GM12864 (cell line): ENCODE measurements around the gene CATSPERB.
"Not testable (repeated sequence)": the region's sequence is repeated elsewhere in the genome, so short reads cannot be mapped to it uniquely, and the experiment has no call there.

Source experiments
- DNase-seq: peaks from one replicate; pipeline ENCODE4 v3.0.0-alpha.2; 2011; ENCODE audit warnings: low read depth
- H3K4me3 ChIP-seq: 2 replicates; pipeline ENCODE4 v1.5.1; 2011; ENCODE audit warnings: mild to moderate bottlenecking, low read depth, low read length, control low read depth
- TF ChIP-seq, protein P1 (sequence below): IDR thresholded peaks from 2 replicates; pipeline ENCODE4 v1.5.1; 2011; ENCODE audit warnings: low read depth, mild to moderate bottlenecking, moderate library complexity, low read length, control low read depth, inconsistent platforms; ENCODE audit errors: missing control alignments

The CATSPERB gene

DNA sequence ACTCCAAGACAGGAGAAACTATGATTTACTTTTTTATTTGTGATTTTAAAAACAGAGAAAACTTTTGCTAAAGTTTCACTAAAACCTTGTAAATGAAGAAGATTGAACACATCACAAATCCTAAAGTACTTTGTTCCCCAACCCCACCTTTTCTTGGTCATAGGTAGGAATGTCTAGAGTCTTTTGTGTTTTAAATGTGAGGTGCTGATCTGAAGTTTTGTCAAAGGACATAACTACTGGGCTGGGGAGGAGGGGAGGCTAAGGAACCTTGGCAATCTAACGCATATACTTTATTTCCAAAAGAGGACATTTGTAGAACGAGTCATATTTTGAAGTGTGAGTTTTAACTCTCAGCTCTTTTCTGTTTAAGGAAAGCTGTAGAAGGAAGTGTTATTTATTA lies 37.2 kb downstream of the CATSPERB start:
- DNase-seq: no peak
- TF ChIP-seq, protein P1, sequence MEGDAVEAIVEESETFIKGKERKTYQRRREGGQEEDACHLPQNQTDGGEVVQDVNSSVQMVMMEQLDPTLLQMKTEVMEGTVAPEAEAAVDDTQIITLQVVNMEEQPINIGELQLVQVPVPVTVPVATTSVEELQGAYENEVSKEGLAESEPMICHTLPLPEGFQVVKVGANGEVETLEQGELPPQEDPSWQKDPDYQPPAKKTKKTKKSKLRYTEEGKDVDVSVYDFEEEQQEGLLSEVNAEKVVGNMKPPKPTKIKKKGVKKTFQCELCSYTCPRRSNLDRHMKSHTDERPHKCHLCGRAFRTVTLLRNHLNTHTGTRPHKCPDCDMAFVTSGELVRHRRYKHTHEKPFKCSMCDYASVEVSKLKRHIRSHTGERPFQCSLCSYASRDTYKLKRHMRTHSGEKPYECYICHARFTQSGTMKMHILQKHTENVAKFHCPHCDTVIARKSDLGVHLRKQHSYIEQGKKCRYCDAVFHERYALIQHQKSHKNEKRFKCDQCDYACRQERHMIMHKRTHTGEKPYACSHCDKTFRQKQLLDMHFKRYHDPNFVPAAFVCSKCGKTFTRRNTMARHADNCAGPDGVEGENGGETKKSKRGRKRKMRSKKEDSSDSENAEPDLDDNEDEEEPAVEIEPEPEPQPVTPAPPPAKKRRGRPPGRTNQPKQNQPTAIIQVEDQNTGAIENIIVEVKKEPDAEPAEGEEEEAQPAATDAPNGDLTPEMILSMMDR: no peak
- no peak overlapping the region for H3K4me3 ChIP-seq

- H3K4me3 ChIP-seq: no peak overlapping the region
- TF ChIP-seq, protein P1: no peak
- no peak for DNase-seq
Measured at GRCh38 chr14:91693346-91693745, 38.5 kb downstream of the CATSPERB start.

GRCh38 chr14:91692075-91692474 lies 39.8 kb downstream of the CATSPERB start:
- no peak for DNase-seq
- TF ChIP-seq, protein P1: no peak
- no peak overlapping the region for H3K4me3 ChIP-seq

- TF ChIP-seq, protein P1: no peak
- DNase-seq: no peak
- no peak overlapping the region for H3K4me3 ChIP-seq
Measured at GRCh38 chr14:91689608-91690007, 42.3 kb downstream of the CATSPERB start.

DNA sequence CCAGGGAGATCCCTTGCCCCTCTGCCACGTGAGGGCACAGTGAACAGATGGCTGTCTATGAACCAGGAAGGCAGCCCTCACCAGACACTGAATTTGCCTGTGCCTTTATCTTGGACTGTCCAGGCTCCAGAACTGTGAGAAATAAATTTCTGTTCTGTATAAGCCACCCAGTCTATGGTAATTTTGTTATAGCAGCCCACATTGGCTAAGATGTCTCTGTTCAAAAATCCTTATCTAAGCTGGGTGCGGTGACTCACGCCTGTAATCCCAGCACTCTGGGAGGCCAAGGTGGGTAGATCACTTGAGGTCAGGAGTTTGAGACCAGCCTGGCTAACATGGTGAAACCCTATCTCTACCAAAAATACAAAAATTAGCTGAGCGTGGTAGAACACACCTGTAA lies 44.5 kb downstream of the CATSPERB start:
- DNase-seq: not testable (repeated sequence)

GRCh38 chr14:91685600-91685999 lies 46.3 kb downstream of the CATSPERB start:
- H3K4me3 ChIP-seq: no peak overlapping the region
- no peak for DNase-seq
- TF ChIP-seq, protein P1: no peak

More for the DNA sequence above, 44.5 kb downstream of the CATSPERB start:
- not testable (repeated sequence) for H3K4me3 ChIP-seq

DNA sequence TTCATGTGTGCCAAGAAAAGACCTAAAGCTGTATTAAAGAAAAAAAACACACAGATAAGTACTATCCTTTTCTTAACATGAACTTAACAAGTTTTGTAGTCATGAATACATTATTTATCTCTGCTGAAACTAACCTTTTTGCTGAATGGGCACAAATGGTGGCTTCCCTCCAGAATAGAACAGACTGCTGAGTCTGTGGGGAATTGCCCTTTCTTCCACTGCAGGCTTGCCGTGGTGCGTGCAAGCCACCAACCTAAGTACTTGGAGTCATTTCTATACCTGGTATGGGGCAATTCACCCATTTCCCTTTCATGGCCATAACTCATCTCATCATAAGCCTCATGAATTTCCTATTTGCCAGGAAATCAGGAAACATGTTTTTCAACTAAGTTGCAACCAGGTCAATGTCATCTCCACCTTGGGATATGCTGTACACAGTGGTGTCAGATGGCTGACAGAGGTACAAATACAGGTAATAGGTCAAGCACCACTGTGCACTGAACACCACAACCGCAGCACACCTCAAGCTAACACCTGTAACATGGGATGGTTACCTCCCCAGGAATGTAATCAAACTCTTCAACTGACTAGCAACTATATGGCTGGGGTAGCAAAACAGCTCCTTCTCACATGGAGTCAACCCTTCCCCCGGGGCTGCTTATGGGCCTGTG lies 49.9 kb downstream of the CATSPERB start:
- TF ChIP-seq, protein P1: no peak
- DNase-seq: no peak
- H3K4me3 ChIP-seq: no peak overlapping the region
